Tibial nerve (tissue), 4 donors: Measurements from ENCODE around the gene INTS13. TPM values are rescaled to one million over a fixed set of nuclear protein-coding genes. Genes with fewer than 3 reads are reported as not detected.

Experiments used
- DNase-seq, 2 donors: peaks; one replicate each; pipeline ENCODE4 v3.0.0-alpha.2; 2019; ENCODE audit warnings: low spot score in 2 of 2
- H3K27ac ChIP-seq, 4 donors: fragments of 200-600 bp; sonication (generic) in 3 of 4; one replicate each; pipeline ENCODE4 v1.5.1; 2017 to 2019; ENCODE audit warnings: mild to moderate bottlenecking in 1 of 4
- H3K27me3 ChIP-seq, 2 donors: fragments of 200-600 bp; sonication (generic) in 1 of 2; one replicate each; pipeline versions ENCODE4 v1.5.1 to v1.6.0; 2017 to 2019
- H3K36me3 ChIP-seq, 3 donors: fragments of 200-600 bp; sonication (generic); one replicate each; pipeline ENCODE4 v1.5.1; 2018 to 2019
- H3K4me1 ChIP-seq, 4 donors: fragments of 200-600 bp; sonication (generic) in 3 of 4; one replicate each; pipeline ENCODE4 v1.5.1; 2017 to 2019
- H3K4me3 ChIP-seq, 4 donors: fragments of 200-600 bp; sonication (generic) in 3 of 4; one replicate each; pipeline ENCODE4 v1.5.1; 2017 to 2019; ENCODE audit warnings: mild to moderate bottlenecking in 1 of 4, moderate library complexity in 1 of 4
- H3K9me3 ChIP-seq, 4 donors: fragments of 200-600 bp; sonication (generic) in 3 of 4; one replicate each; pipeline ENCODE4 v1.5.1; 2017 to 2019
- CTCF ChIP-seq, 5 experiments: fragments of 200-600 bp in 3 of 5; fragments of 450-650 bp in 2 of 5; sonication (generic) in 3 of 5; IDR thresholded peaks; one replicate each; pipeline ENCODE4 v1.5.1; 2016 to 2019; ENCODE audit warnings: antibody characterized with exemption in 5 of 5, mild to moderate bottlenecking in 3 of 5, moderate library complexity in 2 of 5
- EP300 ChIP-seq, 2 donors: sonication (generic); formaldehyde crosslinking; IDR thresholded peaks; one replicate each; pipeline ENCODE4 v1.6.1; 2017; ENCODE audit warnings: antibody characterized with exemption in 2 of 2, mild to moderate bottlenecking in 1 of 2
- POLR2A ChIP-seq, 2 donors: fragments of 450-650 bp; IDR thresholded peaks; one replicate each; pipeline ENCODE4 v1.6.1; 2017; ENCODE audit warnings: antibody characterized with exemption in 2 of 2, mild to moderate bottlenecking in 2 of 2, moderate library complexity in 2 of 2
- WGBS, 2 donors: methylation state at CpG; one replicate each; pipeline ENCODE4 v1.1.5; 2018; 5-methylcytosine and 5-hydroxymethylcytosine counted together
- total RNA-seq, 4 donors: library from RNA; depleted of rRNA; stranded (reverse); fragments of >200 nt; gene quantifications; one replicate each; pipeline ENCODE4 v1.1.0, GENCODE V29; 2016

The INTS13 gene
- total RNA-seq, 4 donors from 2014 or later: 12.4 to 31.5 (median 19.5) TPM

GRCh38 chr12:26936559-26937442 lies 980 bp downstream of the INTS13 start:
- peaks cover 0 to 7% (median 0%) of the 10 kb centered on the region in 3 donors for H3K36me3 ChIP-seq
- H3K4me3 ChIP-seq: peak overlapping the region; percentile 71 to 96 (median 84)
- H3K27ac ChIP-seq: peak overlapping the region; percentile 89 to 98 (median 97)
- no peak for DNase-seq
- H3K9me3 ChIP-seq: no peaks in the 10 kb centered on the region
- TF ChIP-seq CTCF (IDR thresholded peaks at IDR 0.05) (no peak), POLR2A (IDR thresholded peaks at IDR 0.05) (no peak), EP300 (IDR thresholded peaks at IDR 0.05) (no peak)
- H3K27me3 ChIP-seq: no peaks in the 10 kb centered on the region
- H3K4me1 ChIP-seq: peaks cover 0 to 52% (median 30%) of the 10 kb centered on the region in 4 donors
- WGBS, 2 donors: 6 to 10% methylated on average over 8 of the region's 8 CpGs

DNA sequence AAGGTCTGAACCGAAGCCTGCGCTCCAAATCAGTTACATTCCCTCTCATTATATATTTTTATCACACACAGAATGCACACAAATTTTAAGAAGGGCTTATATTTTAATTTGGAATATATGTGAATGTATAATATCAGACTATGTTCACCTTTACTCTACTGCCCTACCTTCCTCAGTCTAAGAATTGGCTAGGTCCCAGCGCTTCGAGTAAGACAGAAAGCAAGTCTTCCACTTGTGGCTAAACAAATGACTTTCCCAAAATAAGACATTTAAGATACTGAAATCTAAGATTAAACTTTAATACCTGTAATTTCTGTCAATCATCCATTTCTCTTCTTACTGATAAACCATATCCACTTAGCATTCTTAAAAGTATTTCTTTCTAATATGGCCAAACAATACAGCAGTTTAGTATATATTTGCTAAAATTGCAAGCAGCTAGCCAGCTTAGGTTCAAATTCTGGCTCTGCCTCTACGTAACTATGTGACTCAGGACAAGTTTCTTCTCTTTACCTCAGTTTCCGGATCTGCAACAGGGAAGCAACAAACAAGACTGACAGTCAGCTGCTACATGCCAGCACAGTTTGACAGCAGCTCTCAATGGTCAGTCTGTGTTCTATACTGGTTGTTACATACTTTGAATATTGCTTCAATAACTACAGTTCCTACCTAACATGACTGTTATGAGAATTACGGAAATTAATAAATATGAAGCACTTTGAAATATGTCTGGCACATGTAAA lies 2.0 kb downstream of the INTS13 start:
- 61 to 74% methylated on average over 7 of the region's 7 CpGs for WGBS, 2 donors
- Histone ChIP-seq H3K9me3 (no peaks in the 10 kb centered on the region), H3K4me3 (no peak overlapping the region), H3K36me3 (peaks cover 0 to 17% (median 0%) of the 10 kb centered on the region in 3 donors), H3K4me1 (peaks cover 0 to 42% (median 23%) of the 10 kb centered on the region in 4 donors), H3K27me3 (no peaks in the 10 kb centered on the region), H3K27ac (peak overlapping the region in 1 of 4 donors; percentile 20)
- DNase-seq: no peak
- TF ChIP-seq EP300 (IDR thresholded peaks at IDR 0.05) (no peak), POLR2A (IDR thresholded peaks at IDR 0.05) (no peak)

DNA sequence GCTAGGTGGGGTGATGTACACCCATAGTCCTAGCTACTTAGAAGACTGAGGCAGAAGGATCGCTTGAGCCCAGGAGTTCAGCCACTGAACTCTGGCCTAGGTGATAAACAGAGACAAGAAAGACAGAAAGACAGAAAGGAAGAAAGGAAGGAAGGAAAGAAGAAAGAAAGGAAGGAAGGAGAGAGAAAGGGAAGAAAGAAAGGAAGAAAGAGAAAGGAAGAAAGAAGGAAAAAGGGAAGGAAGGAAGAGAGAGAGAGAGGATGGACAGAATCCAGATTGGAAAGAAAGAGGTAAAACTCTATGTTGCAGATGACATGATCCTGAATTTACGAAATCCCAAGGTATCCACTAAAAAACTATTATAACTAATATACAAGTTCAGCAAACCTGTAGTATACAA lies 8.2 kb downstream of the INTS13 start:
- Histone ChIP-seq H3K4me1 (no peaks in the 10 kb centered on the region), H3K36me3 (peaks cover 0 to 65% (median 0%) of the 10 kb centered on the region in 3 donors), H3K9me3 (no peaks in the 10 kb centered on the region), H3K27ac (no peak overlapping the region), H3K4me3 (no peak overlapping the region), H3K27me3 (no peaks in the 10 kb centered on the region)
- WGBS, 2 donors: 94 to 95% methylated on average over 2 of the region's 2 CpGs
- no peak for DNase-seq
- TF ChIP-seq POLR2A (IDR thresholded peaks at IDR 0.05) (no peak), CTCF (IDR thresholded peaks at IDR 0.05) (no peak), EP300 (IDR thresholded peaks at IDR 0.05) (no peak)

DNA sequence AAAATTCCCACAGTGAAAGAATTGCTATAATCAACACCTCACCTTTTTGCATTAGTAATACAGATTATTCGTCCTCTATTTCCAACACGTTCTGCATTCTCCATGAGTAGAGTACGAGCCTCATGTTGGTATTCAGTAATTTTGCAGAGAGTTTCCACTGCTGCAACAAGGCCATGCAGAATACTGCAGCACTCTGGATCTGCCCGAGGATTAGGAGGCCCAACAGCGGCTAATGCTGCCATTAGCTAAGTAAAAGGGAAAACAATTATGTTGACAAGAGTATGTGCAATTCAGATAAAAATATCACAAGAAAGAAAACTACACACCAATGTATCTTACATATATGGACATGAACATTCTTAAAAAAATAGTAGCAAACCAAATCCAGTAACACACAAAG lies 9.1 kb downstream of the INTS13 start:
- H3K27me3 ChIP-seq: no peaks in the 10 kb centered on the region
- no peak overlapping the region for H3K4me3 ChIP-seq
- no peaks in the 10 kb centered on the region for H3K4me1 ChIP-seq
- DNase-seq: no peak
- peaks cover 0 to 69% (median 0%) of the 10 kb centered on the region in 3 donors for H3K36me3 ChIP-seq
- no peaks in the 10 kb centered on the region for H3K9me3 ChIP-seq
- TF ChIP-seq POLR2A (IDR thresholded peaks at IDR 0.05) (no peak), CTCF (IDR thresholded peaks at IDR 0.05) (no peak), EP300 (IDR thresholded peaks at IDR 0.05) (no peak)
- WGBS, 2 donors: 93 to 95% methylated on average over 5 of the region's 5 CpGs
- no peak overlapping the region for H3K27ac ChIP-seq

- no peak for TF ChIP-seq POLR2A (IDR thresholded peaks at IDR 0.05)
- TF ChIP-seq EP300 (IDR thresholded peaks at IDR 0.05): no peak
- no peak for TF ChIP-seq CTCF (IDR thresholded peaks at IDR 0.05)
- 63 to 74% methylated on average over 3 of the region's 3 CpGs for WGBS, 2 donors
- Histone ChIP-seq H3K9me3 (no peaks in the 10 kb centered on the region), H3K27ac (no peak overlapping the region), H3K36me3 (peaks cover 0 to 41% (median 0%) of the 10 kb centered on the region in 3 donors), H3K27me3 (no peaks in the 10 kb centered on the region), H3K4me1 (peaks cover 0 to 10% (median 0%) of the 10 kb centered on the region in 4 donors), H3K4me3 (no peak overlapping the region)
- no peak for DNase-seq
Observed at GRCh38 chr12:26921886-26922285, 15.9 kb downstream of the INTS13 start.
